Measurements from ENCODE around the gene ZDBF2. TPM values are rescaled to one million over a fixed set of nuclear protein-coding genes. Genes with fewer than 3 reads are reported as not detected.

Gene ZDBF2
- total RNA-seq, 4 donors from 2014 or later, result 10.6 to 14.0 (median 12.1) TPM

Small RNA genes within 50 kb of the gene (small RNA-seq; reads per million reads assigned to genes)
- gene HMGN1P6, result 0 reads per million in 3 donors
- 0 reads per million in 3 donors for gene RN7SKP260

Other genes starting within 250 kb of the ZDBF2 start
- gene INO80D, start 188.5 kb upstream of the ZDBF2 start, total RNA-seq, result 10 to 100 TPM; 11.1 to 19.9 (median 16.2) TPM
- 100 to 1,000 TPM in 1 of 4 donors, 10 to 100 TPM in 3; 83.5 to 101 (median 90.9) TPM for gene NDUFS1, start 115.2 kb upstream of the ZDBF2 start, total RNA-seq
- gene EEF1B2, start 114.8 kb upstream of the ZDBF2 start, total RNA-seq, result 100 to 1,000 TPM; 219 to 381 (median 342) TPM
- gene ADAM23, start 168.9 kb downstream of the ZDBF2 start, total RNA-seq, result 1 to 10 TPM; 1.5 to 3.0 (median 2.2) TPM

Data from esophagus muscularis mucosa (tissue), 4 donors.